GM13977 (cell line): ENCODE data around the gene COQ2.

Source experiments
- DNase-seq: peaks from one replicate; pipeline ENCODE4 v3.0.0; 2012; ENCODE audit warnings: low spot score
- in situ Hi-C: fragments of 300-500 bp; cut with MboI; formaldehyde crosslinking; loops from one replicate; pipeline ENCODE4 v1.12.0; 2022; ENCODE audit warnings: low sequenced_read_pairs, low pct_unique_long_range_greater_than_20kb, mixed read lengths, inconsistent platforms; ENCODE audit not compliant: unreplicated experiment
- TF ChIP-seq, protein P1 (sequence below): IDR thresholded peaks from 2 replicates; pipeline ENCODE4 v1.5.1; 2012; ENCODE audit warnings: mild to moderate bottlenecking, control low read depth; ENCODE audit not compliant: insufficient read depth; ENCODE audit errors: extremely low read depth, missing control alignments

COQ2 gene

DNA sequence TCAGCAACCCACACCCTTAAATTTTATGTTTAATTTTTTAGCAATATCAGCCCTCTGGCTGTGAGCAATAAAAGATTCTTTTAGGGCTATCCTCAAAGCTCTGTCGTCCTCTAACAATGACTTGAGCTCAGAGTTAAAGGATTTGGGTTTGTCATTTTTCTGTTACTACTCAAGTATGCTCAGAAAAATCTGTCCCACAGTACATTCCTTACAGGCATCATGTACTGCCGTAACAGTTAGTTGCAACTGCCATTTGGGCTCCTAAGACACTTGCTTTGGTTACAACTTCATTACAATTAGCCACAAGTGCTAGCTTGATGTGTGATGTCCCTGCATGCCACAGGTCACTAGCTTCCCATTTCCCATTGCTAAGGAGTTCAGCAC, 33.2 kb downstream of the COQ2 start:
- in situ Hi-C loops: loop anchor here (25.0 kb wide), 1 partner anchor 364 kb away; the partner anchor contains the start of gene SEC31A
- TF ChIP-seq, protein P1, sequence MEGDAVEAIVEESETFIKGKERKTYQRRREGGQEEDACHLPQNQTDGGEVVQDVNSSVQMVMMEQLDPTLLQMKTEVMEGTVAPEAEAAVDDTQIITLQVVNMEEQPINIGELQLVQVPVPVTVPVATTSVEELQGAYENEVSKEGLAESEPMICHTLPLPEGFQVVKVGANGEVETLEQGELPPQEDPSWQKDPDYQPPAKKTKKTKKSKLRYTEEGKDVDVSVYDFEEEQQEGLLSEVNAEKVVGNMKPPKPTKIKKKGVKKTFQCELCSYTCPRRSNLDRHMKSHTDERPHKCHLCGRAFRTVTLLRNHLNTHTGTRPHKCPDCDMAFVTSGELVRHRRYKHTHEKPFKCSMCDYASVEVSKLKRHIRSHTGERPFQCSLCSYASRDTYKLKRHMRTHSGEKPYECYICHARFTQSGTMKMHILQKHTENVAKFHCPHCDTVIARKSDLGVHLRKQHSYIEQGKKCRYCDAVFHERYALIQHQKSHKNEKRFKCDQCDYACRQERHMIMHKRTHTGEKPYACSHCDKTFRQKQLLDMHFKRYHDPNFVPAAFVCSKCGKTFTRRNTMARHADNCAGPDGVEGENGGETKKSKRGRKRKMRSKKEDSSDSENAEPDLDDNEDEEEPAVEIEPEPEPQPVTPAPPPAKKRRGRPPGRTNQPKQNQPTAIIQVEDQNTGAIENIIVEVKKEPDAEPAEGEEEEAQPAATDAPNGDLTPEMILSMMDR: no peak
- no peak for DNase-seq

DNA sequence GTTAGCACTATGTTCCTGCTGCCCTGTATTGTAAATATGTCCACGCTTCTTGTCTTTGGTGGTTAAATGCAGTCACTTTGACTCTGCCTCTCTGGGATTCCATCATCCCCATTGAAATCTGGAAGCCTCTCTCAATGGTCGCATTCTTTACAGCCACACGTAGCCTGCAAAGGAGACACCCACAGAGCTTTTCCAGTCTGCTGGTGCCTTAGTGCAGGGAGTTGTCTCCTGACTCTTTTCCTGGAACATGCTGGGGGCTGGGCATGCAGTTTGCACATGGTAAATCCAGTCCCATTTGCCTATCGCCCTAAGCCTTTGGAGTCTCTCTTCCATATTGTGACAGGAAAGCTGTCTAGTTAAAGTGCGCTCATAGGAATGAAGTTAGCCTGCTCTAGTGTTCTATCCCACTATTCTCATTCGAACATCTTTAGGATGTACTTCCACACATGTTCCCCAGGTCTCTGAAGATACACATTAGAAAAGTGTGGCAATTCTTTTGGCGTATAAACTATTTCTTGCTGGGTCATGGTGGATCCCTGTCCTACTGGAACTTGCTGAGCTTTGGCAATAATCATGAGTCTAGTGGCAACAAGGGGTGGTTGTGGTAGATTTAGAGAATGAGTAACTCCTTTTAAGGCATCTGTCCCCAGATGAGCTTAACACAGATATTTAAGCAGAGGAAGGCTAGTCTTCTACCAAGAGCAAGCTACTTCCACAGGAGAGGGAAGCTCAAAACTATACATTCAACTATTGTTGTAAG, 33.7 kb downstream of the COQ2 start:
- TF ChIP-seq, protein P1: no peak
- no peak for DNase-seq
- in situ Hi-C loops: loop anchor here (25.0 kb wide), 1 partner anchor 364 kb away; the partner anchor contains the start of gene SEC31A

DNA sequence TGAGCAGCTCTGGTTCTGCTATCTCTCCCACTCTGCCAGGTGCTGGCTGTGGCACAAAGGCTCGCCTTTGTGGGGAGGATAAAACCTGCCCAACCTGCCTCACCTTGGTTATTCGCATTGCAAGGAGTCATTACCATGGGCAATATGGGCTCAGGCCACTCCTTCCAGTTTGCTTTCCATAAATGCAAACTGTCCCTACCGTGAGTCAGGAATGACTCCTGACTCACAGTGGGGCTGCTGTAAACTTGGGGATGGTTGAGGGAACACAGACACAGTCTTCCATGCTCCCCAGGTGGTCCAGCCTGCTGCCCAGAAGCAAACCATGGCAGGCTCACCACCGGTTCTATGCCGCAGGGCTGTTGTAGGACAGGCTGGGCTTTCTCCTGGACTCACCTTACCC, 36.1 kb downstream of the COQ2 start:
- no peak for DNase-seq
- in situ Hi-C loops: no loop called here
- TF ChIP-seq, protein P1: no peak

DNA sequence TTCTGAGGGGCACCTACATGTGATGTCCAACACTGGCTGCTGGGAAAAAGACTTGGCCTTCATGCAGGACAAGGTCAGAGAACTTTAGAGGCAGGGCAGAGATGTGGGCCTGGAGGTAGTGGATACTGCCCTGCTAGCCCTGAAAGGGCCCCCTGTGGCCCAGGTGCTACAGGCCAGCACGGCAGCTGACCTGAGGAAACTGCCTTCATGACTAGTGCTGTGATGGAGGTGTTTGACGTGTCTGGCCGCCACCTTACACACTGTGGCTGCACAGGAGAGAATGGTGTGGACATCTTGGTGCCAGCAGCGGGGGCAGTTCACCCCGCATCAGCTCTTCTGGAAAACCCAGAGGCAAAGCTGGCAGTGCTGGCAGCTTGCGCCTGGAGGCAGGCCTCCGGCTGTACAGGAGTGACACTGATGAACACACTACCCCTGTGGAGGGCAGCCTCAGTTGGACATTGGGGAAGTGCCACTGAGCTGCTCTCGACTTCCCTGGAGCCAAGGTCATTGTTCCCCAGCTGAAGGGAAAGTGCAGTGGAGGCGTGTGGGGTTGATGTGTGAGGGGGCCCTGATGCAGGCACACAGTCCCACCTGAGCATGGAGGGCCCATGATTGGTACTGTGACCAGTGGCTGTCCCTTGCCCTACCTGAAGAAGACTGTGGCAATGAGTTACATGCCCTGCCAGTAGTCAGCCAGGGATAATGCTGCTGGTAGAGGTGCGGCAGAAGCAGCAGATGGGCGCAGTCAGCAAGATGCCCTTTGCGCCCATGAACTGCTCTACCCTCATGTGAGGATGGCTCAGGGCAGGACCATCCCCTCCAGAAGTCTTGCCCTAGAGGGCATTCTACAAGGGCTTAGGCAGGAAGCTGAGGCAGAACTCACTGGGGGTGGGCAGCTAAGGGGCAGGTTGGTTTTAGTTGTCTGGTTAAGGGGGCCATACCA, 36.9 kb downstream of the COQ2 start:
- DNase-seq: no peak
- TF ChIP-seq, protein P1: no peak
- in situ Hi-C loops: no loop called here

DNA sequence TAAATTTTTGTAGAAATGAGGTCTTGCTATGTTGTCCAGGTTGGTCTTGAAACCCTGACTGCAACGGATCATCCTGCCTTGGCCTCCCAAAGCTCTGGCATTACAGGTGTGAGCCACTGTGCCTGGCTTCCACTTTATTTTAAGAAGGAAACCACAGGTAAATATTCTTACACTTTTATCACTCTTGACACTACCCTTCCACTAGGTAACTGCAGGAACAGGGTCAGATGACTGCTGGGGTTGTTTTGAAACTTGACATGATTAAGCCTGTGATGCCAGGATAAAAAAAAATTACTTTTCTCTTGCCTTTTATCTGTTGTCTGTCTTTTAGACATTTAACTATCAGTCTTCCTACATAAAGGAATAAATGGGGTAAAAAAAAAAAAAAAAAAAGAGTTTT, 43.5 kb downstream of the COQ2 start:
- in situ Hi-C loops: no loop called here
- DNase-seq: no peak
- TF ChIP-seq, protein P1: no peak

DNA sequence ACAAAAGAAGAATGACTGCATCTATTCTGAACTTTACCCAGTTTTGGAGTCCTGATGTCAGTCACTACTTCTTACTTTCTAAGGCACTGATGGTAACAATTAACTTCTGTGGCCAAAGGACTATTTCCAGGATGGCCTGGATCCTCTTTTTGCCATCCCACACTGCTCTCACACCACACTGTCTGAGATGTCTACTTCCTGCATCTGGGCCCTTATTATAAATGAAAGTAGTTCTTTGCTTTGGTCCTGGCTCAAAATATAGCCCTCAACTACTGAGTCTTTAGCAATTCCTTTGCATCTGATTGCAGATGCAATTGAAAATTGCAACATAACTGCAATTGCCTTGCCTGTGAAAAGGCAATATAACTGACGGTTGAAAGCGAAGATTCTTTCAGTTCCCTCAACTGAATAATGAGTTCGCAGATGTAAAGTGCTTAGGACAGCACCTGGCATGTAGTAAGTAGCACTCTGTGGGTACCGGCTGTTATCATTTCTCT, 44.2 kb downstream of the COQ2 start:
- TF ChIP-seq, protein P1: no peak
- DNase-seq: peak; percentile 27
- in situ Hi-C loops: no loop called here
